Neural cell (in vitro differentiated cells): ENCODE data around the gene DNAH10. TPM values are rescaled to one million over a fixed set of nuclear protein-coding genes. Genes with fewer than 3 reads are reported as not detected.

ENCODE experiments used
- H2AFZ ChIP-seq: fragments of 200-600, 300-800 bp; sonication (generic), shearing (Covaris generic); 2 replicates; pipeline ENCODE4 v1.6.0; 2014; ENCODE audit warnings: low read depth, mild to moderate bottlenecking, antibody characterized with exemption, low read length, moderate library complexity
- H3F3A ChIP-seq: fragments of 200-600 bp; shearing (Covaris generic); 2 replicates; pipeline ENCODE4 v1.6.1; 2016; ENCODE audit warnings: mild to moderate bottlenecking, moderate library complexity, mixed read lengths, antibody characterized with exemption, low read length; ENCODE audit not compliant: insufficient read depth, poor library complexity, severe bottlenecking
- H3K27ac ChIP-seq: fragments of 200-600, 300-800 bp; sonication (generic), shearing (Covaris generic); 2 replicates; pipeline ENCODE4 v1.5.1; 2014; ENCODE audit warnings: mild to moderate bottlenecking, low read length, moderate library complexity
- H3K27me3 ChIP-seq: fragments of 300-800, 200-600 bp; sonication (generic), shearing (Covaris generic); 2 replicates; pipeline ENCODE4 v1.6.0; 2014; ENCODE audit warnings: mild to moderate bottlenecking, low read depth, low read length, moderate library complexity; ENCODE audit not compliant: insufficient read depth
- H3K36me3 ChIP-seq: fragments of 300-800, 200-600 bp; sonication (generic), shearing (Covaris generic); 2 replicates; pipeline ENCODE4 v1.5.1; 2014; ENCODE audit warnings: mild to moderate bottlenecking, antibody characterized with exemption, low read length, moderate library complexity; ENCODE audit not compliant: insufficient read depth
- H3K4me2 ChIP-seq: fragments of 300-800, 200-600 bp; sonication (generic), shearing (Covaris generic); 2 replicates; pipeline ENCODE4 v1.6.0; 2014; ENCODE audit warnings: mild to moderate bottlenecking, low read length
- H3K4me3 ChIP-seq: fragments of 300-800, 200-600 bp; sonication (generic), shearing (Covaris generic); 2 replicates; pipeline ENCODE4 v1.5.1; 2014; ENCODE audit warnings: mild to moderate bottlenecking, low read length, moderate library complexity
- H3K79me2 ChIP-seq: fragments of 200-600 bp; shearing (Covaris generic); replicated peaks from 2 replicates; pipeline ENCODE4 v1.6.0; 2014; ENCODE audit warnings: mild to moderate bottlenecking, low read length, moderate library complexity; ENCODE audit not compliant: insufficient read depth
- H3K9ac ChIP-seq: fragments of 300-800, 200-600 bp; sonication (generic), shearing (Covaris generic); 2 replicates; pipeline ENCODE4 v1.6.1; 2016; ENCODE audit warnings: mild to moderate bottlenecking, low read length, mixed read lengths
- H3K9me2 ChIP-seq: fragments of 200-600 bp; shearing (Covaris generic); 2 replicates; pipeline ENCODE4 v1.6.1; 2016; ENCODE audit warnings: mild to moderate bottlenecking, low read length, mixed read lengths; ENCODE audit not compliant: insufficient read depth
- H3K9me3 ChIP-seq: fragments of 200-600, 300-800 bp; sonication (generic), shearing (Covaris generic); 2 replicates; pipeline ENCODE4 v1.6.1; 2016; ENCODE audit warnings: mild to moderate bottlenecking, mixed run types, low read length, moderate library complexity, mixed read lengths
- H4K20me1 ChIP-seq: fragments of 200-600 bp; shearing (Covaris generic); 2 replicates; pipeline ENCODE4 v1.6.1; 2016; ENCODE audit warnings: mild to moderate bottlenecking, mixed run types; ENCODE audit not compliant: insufficient read depth
- CTCF ChIP-seq: fragments of 450-650 bp; IDR thresholded peaks from 2 replicates; pipeline ENCODE4 v1.5.1; 2014; ENCODE audit warnings: antibody characterized with exemption, mild to moderate bottlenecking, moderate library complexity; ENCODE audit not compliant: poor library complexity, severe bottlenecking
- EP300 ChIP-seq: fragments of 450-650 bp; conservative IDR thresholded peaks from 2 replicates; pipeline ENCODE4 v1.6.1; 2014; ENCODE audit warnings: antibody characterized with exemption, mild to moderate bottlenecking, moderate library complexity; ENCODE audit not compliant: poor library complexity, severe bottlenecking
- EZH2 ChIP-seq: fragments of 200-600, 300-800 bp; shearing (Covaris generic), sonication (generic); IDR thresholded peaks from 2 replicates; pipeline ENCODE4 v1.6.1; 2014; ENCODE audit warnings: antibody characterized with exemption, low read length, borderline replicate concordance, mild to moderate bottlenecking; ENCODE audit not compliant: insufficient read depth, poor library complexity, severe bottlenecking
- MXI1 ChIP-seq: fragments of 450-650 bp; conservative IDR thresholded peaks from 2 replicates; pipeline ENCODE4 v1.6.1; 2014; ENCODE audit warnings: antibody characterized with exemption, mild to moderate bottlenecking; ENCODE audit not compliant: poor library complexity, severe bottlenecking
- POLR2AphosphoS5 ChIP-seq: IDR thresholded peaks from 2 replicates; pipeline ENCODE4 v1.6.1; 2012
- RAD21 ChIP-seq: fragments of 450-650 bp; conservative IDR thresholded peaks from 2 replicates; pipeline ENCODE4 v1.6.1; 2014; ENCODE audit warnings: antibody characterized with exemption, mild to moderate bottlenecking, moderate library complexity
- REST ChIP-seq: IDR thresholded peaks from 2 replicates; pipeline ENCODE4 v1.6.1; 2012; ENCODE audit warnings: borderline replicate concordance
- SMC3 ChIP-seq: fragments of 450-650 bp; conservative IDR thresholded peaks from 2 replicates; pipeline ENCODE4 v1.6.1; 2014; ENCODE audit warnings: antibody characterized with exemption, mild to moderate bottlenecking, moderate library complexity; ENCODE audit not compliant: poor library complexity
- TAF1 ChIP-seq: IDR thresholded peaks from 2 replicates; pipeline ENCODE4 v1.6.1; 2012; ENCODE audit warnings: low read depth
- polyA plus RNA-seq: library from polyadenylated mRNA; depleted of rRNA; stranded (reverse); fragments of >200 nt; gene quantifications from 2 replicates; pipeline ENCODE4 v1.2.3, GENCODE V29; 2014

DNAH10 gene
- polyA plus RNA-seq, 1 donor from 2014 or later: 1.9 TPM

GRCh38 chr12:123923927-123924326, 161.8 kb downstream of the DNAH10 start:
- Histone ChIP-seq H3K4me3 (no peak overlapping the region), H3K4me2 (no peak overlapping the region), H3K9ac (no peak overlapping the region), H3K79me2 (no peaks in the 10 kb centered on the region), H3K27me3 (no peaks in the 10 kb centered on the region), H3K9me3 (no peaks in the 10 kb centered on the region), H3K36me3 (no peaks in the 10 kb centered on the region), H2AFZ (no peak overlapping the region), H4K20me1 (no peaks in the 10 kb centered on the region), H3K9me2 (no peaks in the 10 kb centered on the region), H3F3A (no peaks in the 10 kb centered on the region), H3K27ac (no peak overlapping the region)
- TF ChIP-seq CTCF (no peak), SMC3 (no peak), EZH2 (no peak), MXI1 (no peak), EP300 (no peak), POLR2AphosphoS5 (no peak), TAF1 (no peak), RAD21 (no peak), REST (no peak)

GRCh38 chr12:123924539-123924938, 162.4 kb downstream of the DNAH10 start:
- Histone ChIP-seq H3K9ac (no peak overlapping the region), H3K4me3 (no peak overlapping the region), H2AFZ (no peak overlapping the region), H3F3A (no peaks in the 10 kb centered on the region), H4K20me1 (no peaks in the 10 kb centered on the region), H3K4me2 (no peak overlapping the region), H3K27ac (no peak overlapping the region), H3K36me3 (no peaks in the 10 kb centered on the region), H3K9me2 (no peaks in the 10 kb centered on the region), H3K79me2 (no peaks in the 10 kb centered on the region), H3K27me3 (no peaks in the 10 kb centered on the region), H3K9me3 (no peaks in the 10 kb centered on the region)
- no peak for TF ChIP-seq SMC3
- TF ChIP-seq RAD21: no peak
- no peak for TF ChIP-seq EZH2
- no peak for TF ChIP-seq POLR2AphosphoS5
- TF ChIP-seq EP300: no peak
- no peak for TF ChIP-seq REST
- no peak for TF ChIP-seq TAF1
- TF ChIP-seq MXI1: no peak
- no peak for TF ChIP-seq CTCF
